ENCODE measurements around the gene SGPP1.

DNA sequence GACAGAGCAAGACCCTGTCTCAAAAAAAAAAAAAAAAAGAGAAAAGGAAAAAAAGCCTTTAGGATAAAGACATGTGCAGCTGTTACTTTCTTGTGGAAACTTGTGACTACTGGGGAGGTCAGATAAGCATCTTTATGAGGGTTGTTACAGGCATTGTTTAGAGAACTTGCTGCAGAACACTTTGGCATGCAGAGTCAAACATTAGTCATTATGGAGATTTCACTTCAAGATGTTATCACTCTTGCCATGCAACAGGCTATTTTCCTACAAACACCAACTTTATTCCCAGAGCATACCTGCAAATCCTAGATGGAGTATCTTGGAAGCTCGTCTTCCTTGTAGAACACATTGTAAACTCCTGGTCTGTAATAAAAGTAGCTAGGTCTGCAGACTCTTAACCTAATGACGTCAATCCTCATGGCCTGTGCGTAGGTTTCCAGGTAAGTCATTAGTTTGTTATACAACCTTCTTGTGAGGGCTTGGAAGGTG lies 49.9 kb downstream of the SGPP1 start:
- no peak for TF ChIP-seq POLR2A (IDR thresholded peaks at IDR 0.05; ENCODE audit: low read depth, low read length)
- no peak for TF ChIP-seq POLR2AphosphoS5 (IDR thresholded peaks at IDR 0.05; ENCODE audit: low read depth, low read length)
- no peak for TF ChIP-seq TAF1 (IDR thresholded peaks at IDR 0.05; ENCODE audit: borderline replicate concordance, low read depth, low read length)

Measured in GM12892 (cell line).